ENCODE data around the gene PER2. TPM values are rescaled to one million over a fixed set of nuclear protein-coding genes. Genes with fewer than 3 reads are reported as not detected.

Gene PER2
- total and polyA plus RNA-seq, 2 of the 13 experiments (the other 11 are each of a cell fraction or from before 2014, with no cell fraction given): 5.1 to 9.4 TPM

DNA sequence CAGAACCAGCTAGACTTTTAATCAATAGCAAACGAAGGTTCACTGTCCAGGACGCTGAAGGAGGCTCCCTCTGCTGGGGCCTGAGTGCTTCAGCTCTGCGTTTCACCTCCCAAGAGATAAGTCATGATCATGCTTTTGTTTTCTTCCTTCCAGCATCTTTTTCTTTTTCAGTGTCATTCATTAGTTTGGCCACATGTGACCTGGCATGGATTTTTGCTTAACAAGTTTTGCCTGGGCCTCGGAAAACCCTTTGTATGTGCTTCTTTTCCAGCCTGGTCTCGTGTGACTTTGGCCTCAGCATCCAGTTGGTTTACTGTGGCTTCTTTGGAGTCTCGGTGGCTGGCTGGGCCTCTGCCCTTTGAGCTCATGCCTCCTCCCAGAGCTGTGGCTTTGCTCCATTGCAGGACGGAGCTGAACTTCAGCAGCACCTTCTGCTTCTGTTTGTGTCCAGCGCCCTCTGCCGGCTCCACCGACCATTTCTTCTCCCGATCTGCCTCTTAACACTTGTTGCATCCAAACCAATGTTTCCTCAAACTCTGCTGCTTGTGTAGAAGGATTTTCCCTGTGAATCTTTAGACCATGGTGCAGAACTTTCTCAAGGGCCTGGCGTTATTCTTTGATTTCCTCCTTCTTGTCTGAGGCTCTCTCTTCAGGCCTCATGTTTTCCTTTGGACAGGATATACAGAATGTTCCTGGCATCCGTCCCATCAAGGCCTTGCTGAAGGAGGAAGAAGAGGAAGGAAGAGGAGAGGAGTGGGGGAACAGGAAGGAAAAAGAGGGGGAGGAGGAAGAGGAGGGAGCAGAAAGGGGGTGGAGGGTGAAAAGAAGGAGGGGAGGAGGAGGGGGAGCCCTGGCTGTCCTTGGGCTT lies 25.0 kb downstream of the PER2 start (continued):
- peak; percentile 56 for TF ChIP-seq TBL1XR1 (IDR thresholded peaks at IDR 0.05; ENCODE audit: borderline replicate concordance, low read length, partially characterized antibody)
- no peak for TF ChIP-seq TEAD2 (CRISPR knock-in tag; IDR thresholded peaks at IDR 0.05)
- TF ChIP-seq SOX13 (IDR thresholded peaks at IDR 0.05): no peak
- TF ChIP-seq SOX13 (CRISPR knock-in tag; conservative IDR thresholded peaks at IDR 0.05 in 1 of 2, IDR thresholded peaks at IDR 0.05 in 1 of 2): peak in 1 of 2 experiments; percentile 42; a peak in 2 of 4 replicates
- TF ChIP-seq SPEN (CRISPR knock-in tag; IDR thresholded peaks at IDR 0.05; ENCODE audit: low read depth): peak; percentile 72
- no peak for TF ChIP-seq ZNF570 (CRISPR knock-in tag; IDR thresholded peaks at IDR 0.05; ENCODE audit: borderline replicate concordance)
- TF ChIP-seq, protein P1, sequence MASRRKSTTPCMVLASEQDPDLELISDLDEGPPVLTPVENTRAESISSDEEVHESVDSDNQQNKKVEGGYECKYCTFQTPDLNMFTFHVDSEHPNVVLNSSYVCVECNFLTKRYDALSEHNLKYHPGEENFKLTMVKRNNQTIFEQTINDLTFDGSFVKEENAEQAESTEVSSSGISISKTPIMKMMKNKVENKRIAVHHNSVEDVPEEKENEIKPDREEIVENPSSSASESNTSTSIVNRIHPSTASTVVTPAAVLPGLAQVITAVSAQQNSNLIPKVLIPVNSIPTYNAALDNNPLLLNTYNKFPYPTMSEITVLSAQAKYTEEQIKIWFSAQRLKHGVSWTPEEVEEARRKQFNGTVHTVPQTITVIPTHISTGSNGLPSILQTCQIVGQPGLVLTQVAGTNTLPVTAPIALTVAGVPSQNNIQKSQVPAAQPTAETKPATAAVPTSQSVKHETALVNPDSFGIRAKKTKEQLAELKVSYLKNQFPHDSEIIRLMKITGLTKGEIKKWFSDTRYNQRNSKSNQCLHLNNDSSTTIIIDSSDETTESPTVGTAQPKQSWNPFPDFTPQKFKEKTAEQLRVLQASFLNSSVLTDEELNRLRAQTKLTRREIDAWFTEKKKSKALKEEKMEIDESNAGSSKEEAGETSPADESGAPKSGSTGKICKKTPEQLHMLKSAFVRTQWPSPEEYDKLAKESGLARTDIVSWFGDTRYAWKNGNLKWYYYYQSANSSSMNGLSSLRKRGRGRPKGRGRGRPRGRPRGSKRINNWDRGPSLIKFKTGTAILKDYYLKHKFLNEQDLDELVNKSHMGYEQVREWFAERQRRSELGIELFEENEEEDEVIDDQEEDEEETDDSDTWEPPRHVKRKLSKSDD (CRISPR knock-in tag; IDR thresholded peaks at IDR 0.05; ENCODE audit: low read depth): no peak
- TF ChIP-seq SOX5 (CRISPR knock-in tag; IDR thresholded peaks at IDR 0.05; ENCODE audit: borderline replicate concordance): peak; percentile 64
- no peak for TF ChIP-seq ZNF674 (CRISPR knock-in tag; IDR thresholded peaks at IDR 0.05; ENCODE audit: low read depth)
- TF ChIP-seq MIXL1 (CRISPR knock-in tag; IDR thresholded peaks at IDR 0.05): 0 out of 2 replicates have a peak, but pooled peaks have one; percentile 31
- TF ChIP-seq, protein P2, sequence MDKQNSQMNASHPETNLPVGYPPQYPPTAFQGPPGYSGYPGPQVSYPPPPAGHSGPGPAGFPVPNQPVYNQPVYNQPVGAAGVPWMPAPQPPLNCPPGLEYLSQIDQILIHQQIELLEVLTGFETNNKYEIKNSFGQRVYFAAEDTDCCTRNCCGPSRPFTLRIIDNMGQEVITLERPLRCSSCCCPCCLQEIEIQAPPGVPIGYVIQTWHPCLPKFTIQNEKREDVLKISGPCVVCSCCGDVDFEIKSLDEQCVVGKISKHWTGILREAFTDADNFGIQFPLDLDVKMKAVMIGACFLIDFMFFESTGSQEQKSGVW (CRISPR knock-in tag; IDR thresholded peaks at IDR 0.05; ENCODE audit: borderline replicate concordance): no peak
- no peak for TF ChIP-seq HNRNPUL1 (IDR thresholded peaks at IDR 0.05; ENCODE audit: low read depth, low read length)
- TF ChIP-seq, protein P3, sequence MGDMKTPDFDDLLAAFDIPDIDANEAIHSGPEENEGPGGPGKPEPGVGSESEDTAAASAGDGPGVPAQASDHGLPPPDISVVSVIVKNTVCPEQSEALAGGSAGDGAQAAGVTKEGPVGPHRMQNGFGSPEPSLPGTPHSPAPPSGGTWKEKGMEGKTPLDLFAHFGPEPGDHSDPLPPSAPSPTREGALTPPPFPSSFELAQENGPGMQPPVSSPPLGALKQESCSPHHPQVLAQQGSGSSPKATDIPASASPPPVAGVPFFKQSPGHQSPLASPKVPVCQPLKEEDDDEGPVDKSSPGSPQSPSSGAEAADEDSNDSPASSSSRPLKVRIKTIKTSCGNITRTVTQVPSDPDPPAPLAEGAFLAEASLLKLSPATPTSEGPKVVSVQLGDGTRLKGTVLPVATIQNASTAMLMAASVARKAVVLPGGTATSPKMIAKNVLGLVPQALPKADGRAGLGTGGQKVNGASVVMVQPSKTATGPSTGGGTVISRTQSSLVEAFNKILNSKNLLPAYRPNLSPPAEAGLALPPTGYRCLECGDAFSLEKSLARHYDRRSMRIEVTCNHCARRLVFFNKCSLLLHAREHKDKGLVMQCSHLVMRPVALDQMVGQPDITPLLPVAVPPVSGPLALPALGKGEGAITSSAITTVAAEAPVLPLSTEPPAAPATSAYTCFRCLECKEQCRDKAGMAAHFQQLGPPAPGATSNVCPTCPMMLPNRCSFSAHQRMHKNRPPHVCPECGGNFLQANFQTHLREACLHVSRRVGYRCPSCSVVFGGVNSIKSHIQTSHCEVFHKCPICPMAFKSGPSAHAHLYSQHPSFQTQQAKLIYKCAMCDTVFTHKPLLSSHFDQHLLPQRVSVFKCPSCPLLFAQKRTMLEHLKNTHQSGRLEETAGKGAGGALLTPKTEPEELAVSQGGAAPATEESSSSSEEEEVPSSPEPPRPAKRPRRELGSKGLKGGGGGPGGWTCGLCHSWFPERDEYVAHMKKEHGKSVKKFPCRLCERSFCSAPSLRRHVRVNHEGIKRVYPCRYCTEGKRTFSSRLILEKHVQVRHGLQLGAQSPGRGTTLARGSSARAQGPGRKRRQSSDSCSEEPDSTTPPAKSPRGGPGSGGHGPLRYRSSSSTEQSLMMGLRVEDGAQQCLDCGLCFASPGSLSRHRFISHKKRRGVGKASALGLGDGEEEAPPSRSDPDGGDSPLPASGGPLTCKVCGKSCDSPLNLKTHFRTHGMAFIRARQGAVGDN (CRISPR knock-in tag; IDR thresholded peaks at IDR 0.05): peak; percentile 89
- peak; percentile 68; the same call in 1 of the 2 replicates for TF ChIP-seq ZNF782 (CRISPR knock-in tag; IDR thresholded peaks at IDR 0.05; ENCODE audit: borderline replicate concordance)
- TF ChIP-seq NFE2L2 (IDR thresholded peaks at IDR 0.05; ENCODE audit: low read length): no peak
- TF ChIP-seq SIX1 (CRISPR knock-in tag; IDR thresholded peaks at IDR 0.05; ENCODE audit: borderline replicate concordance): 0 out of 2 replicates have a peak, but pooled peaks have one; percentile 25
- no peak for TF ChIP-seq ZFP41 (CRISPR knock-in tag; IDR thresholded peaks at IDR 0.05; ENCODE audit: borderline replicate concordance)
- TF ChIP-seq HOXA5 (CRISPR knock-in tag; IDR thresholded peaks at IDR 0.05): 0 out of 2 replicates have a peak, but pooled peaks have one; percentile 61
- no peak for TF ChIP-seq WIZ (CRISPR knock-in tag; IDR thresholded peaks at IDR 0.05)
- no peak for TF ChIP-seq ZNF24 (IDR thresholded peaks at IDR 0.05)
- no peak for TF ChIP-seq ZFAT (CRISPR knock-in tag; conservative IDR thresholded peaks at IDR 0.05)
- no peak for TF ChIP-seq ZBTB42 (CRISPR knock-in tag; IDR thresholded peaks at IDR 0.05)
